Subcutaneous abdominal adipose tissue (tissue), 5 donors: ENCODE data around the gene MYRIP.

Experiments used
- H3K27ac ChIP-seq: one replicate; pipeline ENCODE4 v1.7.0; 2013; ENCODE audit warnings: low read depth, mild to moderate bottlenecking, inconsistent platforms, low read length, moderate library complexity
- H3K27me3 ChIP-seq, 5 donors: one replicate each; pipeline ENCODE4 v1.7.0; 2013; ENCODE audit warnings: low read length in 5 of 5, inconsistent platforms in 1 of 5; ENCODE audit not compliant: control insufficient read depth in 5 of 5, insufficient read depth in 4 of 5
- H3K36me3 ChIP-seq, 5 donors: one replicate each; pipeline ENCODE4 v1.7.0; 2013; ENCODE audit warnings: low read length in 5 of 5; ENCODE audit not compliant: control insufficient read depth in 5 of 5, insufficient read depth in 5 of 5
- H3K4me1 ChIP-seq, 5 donors: one replicate each; pipeline ENCODE4 v1.7.0; 2013; ENCODE audit warnings: low read length in 5 of 5, mild to moderate bottlenecking in 3 of 5, moderate library complexity in 1 of 5; ENCODE audit not compliant: control insufficient read depth in 5 of 5, insufficient read depth in 5 of 5
- H3K4me3 ChIP-seq, 5 donors: one replicate each; pipeline ENCODE4 v1.7.0; 2013; ENCODE audit warnings: low read length in 5 of 5, low read depth in 1 of 5
- H3K9ac ChIP-seq, 5 donors: one replicate each; pipeline ENCODE4 v1.7.0; 2013; ENCODE audit warnings: low read length in 5 of 5, mild to moderate bottlenecking in 4 of 5, moderate library complexity in 3 of 5
- H3K9me3 ChIP-seq, 5 donors: one replicate each; pipeline ENCODE4 v1.7.0; 2013; ENCODE audit warnings: low read length in 5 of 5; ENCODE audit not compliant: control insufficient read depth in 5 of 5
- donor health status: healthy.
- donor health status: healthy.
- donor health status: healthy.
- donor health status: healthy.
- donor health status: healthy.

The MYRIP gene

DNA sequence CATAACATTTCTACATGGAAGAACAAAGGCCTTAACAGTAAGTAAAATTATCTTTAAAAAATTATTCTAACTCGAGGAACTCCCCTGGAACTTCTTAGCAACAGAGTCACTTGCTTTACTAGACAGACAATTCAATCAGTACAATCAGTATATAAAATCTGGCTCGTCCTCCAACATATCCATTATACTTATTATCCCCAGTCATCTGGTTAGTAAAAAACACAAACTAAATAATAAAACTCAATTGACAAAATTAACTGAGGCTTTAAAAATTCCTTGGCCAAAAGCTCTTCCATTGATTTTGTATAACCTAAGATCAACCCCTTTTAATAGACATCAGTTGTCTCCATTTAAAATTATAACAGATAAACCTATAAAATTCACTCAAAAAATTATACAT is 105.6 kb downstream of the MYRIP start:
- H3K36me3 ChIP-seq: no peaks in the 10 kb centered on the region
- H3K27ac ChIP-seq: no peak overlapping the region
- H3K27me3 ChIP-seq: no peaks in the 10 kb centered on the region
- no peak overlapping the region for H3K4me3 ChIP-seq
- peaks cover 0 to 8% (median 5%) of the 10 kb centered on the region in 5 donors for H3K4me1 ChIP-seq
- H3K9me3 ChIP-seq: no peaks in the 10 kb centered on the region
- no peak overlapping the region for H3K9ac ChIP-seq

DNA sequence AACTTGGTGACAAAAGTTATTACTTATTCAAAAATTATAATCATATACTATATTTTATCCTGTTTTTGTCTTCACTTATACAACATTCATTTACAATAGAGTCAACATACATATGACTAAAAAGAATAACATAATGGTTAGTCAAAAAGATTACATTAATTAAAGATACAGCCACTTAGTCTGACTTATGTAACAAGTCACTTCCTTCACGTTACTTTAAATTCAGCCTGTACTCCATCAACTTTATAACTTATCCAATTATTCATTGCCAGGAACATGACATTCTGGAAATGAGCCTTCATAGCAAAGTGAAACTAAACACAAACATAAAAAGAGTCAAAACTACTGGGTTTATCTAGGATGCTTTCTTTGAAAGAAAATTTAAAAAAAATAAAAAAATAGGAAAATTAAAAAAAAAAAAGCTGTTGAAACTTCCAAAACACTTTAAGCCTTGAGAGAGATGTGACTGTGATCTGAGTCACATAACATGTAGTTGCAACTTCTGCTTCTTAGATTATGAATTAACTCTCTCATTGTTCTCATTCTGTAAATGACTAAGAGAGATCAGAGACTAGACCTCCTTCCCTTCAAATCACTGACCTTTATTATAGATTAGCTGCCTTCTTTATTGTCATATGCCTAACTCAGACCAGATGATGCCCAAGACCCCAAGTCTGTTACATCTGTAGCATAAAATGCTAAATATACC is 107.8 kb downstream of the MYRIP start:
- H3K27me3 ChIP-seq: no peaks in the 10 kb centered on the region
- no peaks in the 10 kb centered on the region for H3K36me3 ChIP-seq
- no peak overlapping the region for H3K9ac ChIP-seq
- no peak overlapping the region for H3K4me3 ChIP-seq
- H3K4me1 ChIP-seq: no peaks in the 10 kb centered on the region
- no peak overlapping the region for H3K27ac ChIP-seq
- H3K9me3 ChIP-seq: no peaks in the 10 kb centered on the region

DNA sequence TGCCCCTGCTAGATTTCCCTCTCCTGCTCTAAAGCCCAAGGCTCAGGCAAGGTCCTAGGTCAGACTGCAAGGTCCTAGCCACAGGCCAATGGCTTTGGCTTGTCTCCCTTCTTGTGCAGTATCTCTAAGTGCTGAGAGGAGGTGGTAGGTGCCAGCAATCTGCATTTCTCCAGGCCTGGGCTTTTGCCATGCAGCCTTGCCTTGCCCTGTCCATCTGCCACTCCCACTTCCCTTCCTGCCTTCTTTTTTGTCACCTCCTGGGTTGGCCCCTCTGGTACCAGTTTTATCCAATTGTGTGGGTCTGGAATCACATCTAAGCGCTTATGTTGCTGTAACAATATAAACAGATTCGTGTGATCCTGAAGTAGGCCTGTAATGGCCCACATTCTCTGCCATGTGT is 109.9 kb downstream of the MYRIP start:
- H3K36me3 ChIP-seq: no peaks in the 10 kb centered on the region
- H3K27me3 ChIP-seq: no peaks in the 10 kb centered on the region
- H3K4me3 ChIP-seq: no peak overlapping the region
- H3K9me3 ChIP-seq: peaks cover 0 to 6% (median 0%) of the 10 kb centered on the region in 5 donors
- no peaks in the 10 kb centered on the region for H3K4me1 ChIP-seq
- H3K9ac ChIP-seq: no peak overlapping the region
- no peak overlapping the region for H3K27ac ChIP-seq

DNA sequence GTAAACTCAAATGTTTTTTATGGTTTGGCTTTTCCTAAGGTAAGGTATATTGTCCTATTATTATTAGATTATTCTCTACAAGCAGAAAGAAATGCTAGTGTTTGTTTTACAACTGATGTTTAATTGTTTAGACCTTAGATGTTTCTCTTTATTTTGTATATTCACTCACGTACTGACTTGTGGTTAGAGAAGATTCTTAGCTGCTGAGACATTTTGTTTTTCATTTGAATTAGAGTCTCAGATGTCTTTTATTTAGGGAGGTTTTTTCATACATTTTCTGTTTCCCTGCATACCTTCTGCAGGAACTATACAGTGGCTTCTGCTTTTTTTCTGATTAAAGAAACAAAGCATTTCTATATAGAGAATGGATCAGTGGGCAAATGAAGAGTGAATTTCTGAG is 110.9 kb downstream of the MYRIP start:
- Histone ChIP-seq H3K9ac (no peak overlapping the region), H3K27me3 (no peaks in the 10 kb centered on the region), H3K4me3 (no peak overlapping the region), H3K4me1 (no peaks in the 10 kb centered on the region), H3K9me3 (peaks cover 0 to 9% (median 0%) of the 10 kb centered on the region in 5 donors), H3K36me3 (no peaks in the 10 kb centered on the region), H3K27ac (no peak overlapping the region)

DNA sequence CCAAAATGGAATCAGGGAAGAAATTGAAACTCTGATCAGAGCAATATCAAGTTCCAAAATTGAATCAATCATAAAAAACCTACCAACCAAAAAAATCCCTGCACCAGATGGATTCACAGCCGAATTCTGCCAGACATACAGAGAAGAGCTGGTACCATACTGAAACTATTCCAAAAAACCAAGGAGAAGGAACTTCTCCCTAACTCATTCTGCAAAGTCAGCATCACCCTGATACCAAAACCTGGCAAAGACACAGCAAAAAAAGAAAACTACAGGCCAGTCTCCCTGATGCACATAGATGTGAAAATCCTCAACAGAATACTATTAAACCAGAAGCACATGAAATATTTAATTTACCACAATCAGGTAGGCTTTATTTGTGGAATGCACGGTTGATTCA is 118.1 kb downstream of the MYRIP start:
- H3K36me3 ChIP-seq: no peaks in the 10 kb centered on the region
- no peaks in the 10 kb centered on the region for H3K27me3 ChIP-seq
- H3K4me3 ChIP-seq: no peak overlapping the region
- no peak overlapping the region for H3K9ac ChIP-seq
- H3K9me3 ChIP-seq: peaks cover 0 to 20% (median 0%) of the 10 kb centered on the region in 5 donors
- no peak overlapping the region for H3K27ac ChIP-seq
- no peaks in the 10 kb centered on the region for H3K4me1 ChIP-seq

DNA sequence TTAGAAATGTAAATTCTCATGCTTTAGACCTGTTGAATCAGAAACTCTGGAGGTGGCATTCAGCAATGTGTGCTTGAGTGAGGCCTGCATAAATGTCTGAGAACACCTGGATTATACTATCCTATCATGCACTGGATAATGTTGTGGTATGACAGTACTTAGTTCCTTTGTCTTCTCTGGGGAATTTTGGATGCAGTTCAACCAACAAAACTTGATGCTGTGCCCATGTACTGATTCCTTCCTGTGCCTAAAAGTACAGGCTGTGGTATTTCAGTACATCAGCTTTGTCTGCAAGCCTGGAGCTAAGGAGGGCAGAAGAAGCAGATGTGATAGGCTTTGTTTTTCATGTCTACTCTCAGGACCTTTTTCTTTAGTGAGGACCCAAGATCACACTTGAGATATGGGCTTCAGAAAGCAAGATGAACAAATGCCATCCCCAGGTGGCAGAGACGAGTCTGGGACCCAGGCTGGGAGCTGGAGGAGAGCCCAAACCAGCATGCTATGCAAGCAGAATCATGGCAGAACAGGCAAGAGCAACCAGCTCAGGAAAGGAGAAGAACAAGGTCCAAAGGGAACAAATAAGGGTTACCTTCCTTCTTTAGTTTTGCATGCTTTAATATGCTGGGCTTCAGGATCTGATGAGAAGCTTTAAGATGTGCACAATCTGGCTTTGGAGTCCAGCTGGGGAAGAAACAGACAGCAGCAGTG is 124.7 kb downstream of the MYRIP start:
- Histone ChIP-seq H3K9me3 (no peaks in the 10 kb centered on the region), H3K4me3 (no peak overlapping the region), H3K9ac (no peak overlapping the region), H3K27me3 (no peaks in the 10 kb centered on the region), H3K27ac (no peak overlapping the region), H3K36me3 (no peaks in the 10 kb centered on the region), H3K4me1 (peaks cover 0 to 19% (median 0%) of the 10 kb centered on the region in 5 donors)

DNA sequence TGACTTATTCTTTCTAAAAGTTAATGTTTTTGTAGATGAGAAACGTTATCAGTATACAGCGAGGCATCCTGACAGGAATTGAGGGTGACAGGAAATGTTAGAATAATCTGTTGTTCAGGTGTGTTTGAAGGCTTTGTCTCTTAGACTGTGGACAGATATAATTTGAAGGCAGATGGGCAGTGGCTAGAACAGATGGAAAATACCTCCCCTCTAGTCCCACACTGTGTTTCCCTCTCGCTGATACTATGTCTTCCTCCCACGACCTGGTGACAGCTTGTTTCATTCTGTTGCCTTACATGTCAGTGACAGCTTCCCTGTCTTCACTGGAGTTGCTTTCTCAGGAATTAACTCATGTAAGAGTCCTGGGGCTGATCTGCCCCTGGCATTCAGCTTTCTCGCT is 125.3 kb downstream of the MYRIP start:
- no peak overlapping the region for H3K9ac ChIP-seq
- H3K4me1 ChIP-seq: peaks cover 0 to 19% (median 0%) of the 10 kb centered on the region in 5 donors
- no peaks in the 10 kb centered on the region for H3K27me3 ChIP-seq
- no peak overlapping the region for H3K27ac ChIP-seq
- no peaks in the 10 kb centered on the region for H3K9me3 ChIP-seq
- no peaks in the 10 kb centered on the region for H3K36me3 ChIP-seq
- H3K4me3 ChIP-seq: no peak overlapping the region

DNA sequence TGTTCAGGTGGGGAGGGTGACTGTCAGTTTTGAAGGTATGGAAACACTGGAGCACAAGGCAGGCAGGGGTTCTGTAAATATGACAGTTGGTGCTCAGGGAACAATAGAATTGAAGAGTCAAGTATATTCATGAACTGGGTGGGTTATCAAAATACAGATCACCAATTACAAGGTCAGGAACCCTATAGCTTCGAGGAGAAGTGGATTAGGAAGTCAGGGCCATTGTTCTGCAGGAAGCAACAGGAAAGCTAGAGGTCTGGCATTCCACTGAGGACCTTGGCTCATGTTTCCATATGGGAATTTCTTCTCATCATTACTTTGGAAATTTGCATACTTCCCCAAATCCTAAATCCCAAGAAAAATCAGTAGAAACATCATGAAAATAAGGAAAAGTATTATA is 125.9 kb downstream of the MYRIP start:
- Histone ChIP-seq H3K9ac (no peak overlapping the region), H3K4me3 (no peak overlapping the region), H3K9me3 (no peaks in the 10 kb centered on the region), H3K27ac (no peak overlapping the region), H3K27me3 (no peaks in the 10 kb centered on the region), H3K36me3 (no peaks in the 10 kb centered on the region), H3K4me1 (peaks cover 0 to 19% (median 0%) of the 10 kb centered on the region in 5 donors)

DNA sequence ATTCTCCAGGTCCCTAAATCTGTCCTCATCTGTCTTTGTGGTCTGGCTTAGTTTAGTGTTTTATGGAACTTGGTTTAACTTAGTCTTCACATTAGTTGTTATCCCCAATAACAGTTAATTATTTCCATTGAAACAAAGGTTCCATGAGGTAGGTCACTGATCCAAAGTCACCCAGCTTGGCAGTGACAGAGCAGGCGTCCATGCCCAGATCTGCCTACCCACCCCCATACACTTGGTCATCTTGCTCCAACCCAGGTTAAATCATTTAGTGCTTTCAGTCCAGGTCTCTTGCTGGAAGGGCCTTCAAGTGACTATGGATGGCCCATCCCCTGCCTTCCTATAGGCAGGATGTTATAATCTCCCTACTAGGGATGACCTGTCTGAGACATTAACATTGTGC is 127.4 kb downstream of the MYRIP start:
- Histone ChIP-seq H3K4me3 (no peak overlapping the region), H3K9me3 (no peaks in the 10 kb centered on the region), H3K36me3 (no peaks in the 10 kb centered on the region), H3K27ac (no peak overlapping the region), H3K9ac (no peak overlapping the region), H3K27me3 (no peaks in the 10 kb centered on the region), H3K4me1 (peaks cover 0 to 19% (median 2%) of the 10 kb centered on the region in 5 donors)

DNA sequence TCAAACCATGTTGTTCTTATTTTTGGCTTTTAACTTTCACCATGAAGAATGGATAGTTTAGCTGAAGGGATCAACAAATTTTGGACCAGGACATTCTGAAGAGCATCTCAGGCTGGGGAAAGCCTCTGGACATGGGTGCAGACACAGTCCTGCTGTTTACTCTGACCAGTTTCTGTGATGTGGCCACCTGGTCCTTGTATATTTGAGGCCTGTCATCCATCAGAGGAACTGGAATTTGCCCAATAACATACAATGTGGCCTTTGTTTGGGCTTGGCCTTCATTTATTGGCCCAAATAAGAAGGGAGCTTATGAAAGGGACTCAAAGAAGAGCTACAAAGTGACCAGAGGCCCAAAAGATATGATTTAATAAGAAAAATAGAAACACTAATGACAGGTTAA is 127.9 kb downstream of the MYRIP start:
- no peak overlapping the region for H3K9ac ChIP-seq
- H3K27me3 ChIP-seq: no peaks in the 10 kb centered on the region
- no peaks in the 10 kb centered on the region for H3K36me3 ChIP-seq
- H3K9me3 ChIP-seq: no peaks in the 10 kb centered on the region
- peaks cover 0 to 19% (median 4%) of the 10 kb centered on the region in 5 donors for H3K4me1 ChIP-seq
- no peak overlapping the region for H3K27ac ChIP-seq
- H3K4me3 ChIP-seq: no peak overlapping the region
